GM11168 (cell line): ENCODE data around the gene TUBB2A.
"Not testable (repeated sequence)": the region's sequence is repeated elsewhere in the genome, so short reads cannot be mapped to it uniquely, and the experiment has no call there.

ENCODE experiments used
- in situ Hi-C: fragments of 300-500 bp; cut with MboI; formaldehyde crosslinking; loops from one replicate; pipeline ENCODE4 v1.12.0; 2022; ENCODE audit warnings: low sequenced_read_pairs; ENCODE audit not compliant: unreplicated experiment

The TUBB2A gene

GRCh38 chr6:3183066-3183465 is 25.7 kb upstream of the TUBB2A start:
- in situ Hi-C loops = no loop called here

DNA sequence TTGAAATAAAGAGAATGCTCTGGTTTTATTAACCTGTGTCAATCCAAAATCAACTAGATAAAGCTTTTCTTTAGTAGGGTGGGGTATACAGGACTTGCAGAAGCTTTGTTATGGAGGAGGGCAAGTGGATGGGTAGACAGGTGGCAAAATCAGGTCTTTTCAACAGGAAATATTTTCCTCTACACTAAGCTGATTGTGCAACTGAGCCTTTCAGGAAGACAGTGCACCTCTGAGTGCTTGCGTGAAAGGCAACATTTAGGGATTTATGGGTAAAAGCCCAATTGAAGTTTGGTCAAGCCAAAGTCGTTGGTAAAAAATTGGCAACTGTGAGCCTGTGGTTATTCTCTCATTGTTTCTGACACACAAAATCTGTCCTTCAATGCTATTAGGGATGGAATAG is 23.8 kb upstream of the TUBB2A start:
- in situ Hi-C loops = no loop called here

DNA sequence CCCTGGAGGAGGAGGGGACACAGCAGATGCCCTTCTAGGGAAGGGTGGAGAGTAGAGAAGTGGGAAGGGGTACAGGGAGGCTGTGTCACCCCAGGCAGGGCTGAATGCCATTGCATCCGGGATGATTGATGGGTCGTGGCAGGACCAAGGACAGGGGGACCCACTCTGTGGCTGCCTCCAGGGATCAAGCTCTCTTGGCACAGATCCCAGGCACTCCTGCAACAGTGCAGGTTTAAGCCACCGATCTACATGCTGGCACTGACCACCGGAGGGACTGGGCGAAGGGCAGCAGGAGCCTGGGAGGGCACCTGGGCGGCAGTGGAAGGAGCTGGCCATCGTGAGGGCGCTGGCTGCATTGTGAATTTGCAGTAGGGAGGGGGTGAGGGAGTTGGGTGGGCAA is 22.6 kb upstream of the TUBB2A start:
- in situ Hi-C loops = not testable (repeated sequence)

GRCh38 chr6:3178666-3179065 is 21.3 kb upstream of the TUBB2A start:
- in situ Hi-C loops = not testable (repeated sequence)

DNA sequence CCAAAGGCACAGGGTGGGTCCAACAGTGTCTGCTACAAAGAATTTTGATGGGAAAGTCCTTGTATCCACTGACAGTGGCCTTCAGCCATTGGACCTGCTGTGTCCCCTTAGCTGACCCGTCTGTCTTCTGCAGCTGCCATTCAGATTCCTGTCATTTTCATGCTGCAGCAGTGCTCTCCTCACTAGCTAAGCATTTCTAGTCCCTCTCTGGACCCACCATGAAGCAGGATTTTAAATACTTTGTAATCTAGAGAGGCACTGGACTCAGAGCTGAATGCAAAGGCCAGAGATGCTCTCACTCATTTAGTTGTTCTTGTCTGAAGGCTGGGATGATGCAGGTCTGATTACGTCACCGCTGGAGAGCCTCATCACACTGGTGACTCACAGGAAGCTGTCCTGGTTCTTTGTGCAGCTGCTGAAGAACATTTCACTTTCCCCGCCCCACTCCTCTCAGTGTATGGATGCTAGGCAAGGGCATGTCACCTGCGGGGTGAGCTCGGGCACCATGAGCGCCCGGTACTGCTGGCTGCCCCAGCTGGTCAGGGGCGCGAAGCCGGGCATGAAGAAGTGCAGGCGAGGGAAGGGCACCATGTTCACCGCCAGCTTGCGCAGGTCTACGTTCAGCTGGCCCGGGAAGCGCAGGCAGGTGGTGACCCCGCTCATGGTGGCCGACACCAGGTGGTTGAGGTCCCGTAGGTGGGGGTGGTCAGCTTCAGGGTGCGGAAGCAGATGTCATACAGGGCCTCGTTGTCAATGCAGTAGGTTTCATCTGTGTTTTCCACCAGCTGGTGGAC is 19.4 kb upstream of the TUBB2A start:
- in situ Hi-C loops = no loop called here

GRCh38 chr6:3175715-3176402 is 18.5 kb upstream of the TUBB2A start:
- in situ Hi-C loops = no loop called here

DNA sequence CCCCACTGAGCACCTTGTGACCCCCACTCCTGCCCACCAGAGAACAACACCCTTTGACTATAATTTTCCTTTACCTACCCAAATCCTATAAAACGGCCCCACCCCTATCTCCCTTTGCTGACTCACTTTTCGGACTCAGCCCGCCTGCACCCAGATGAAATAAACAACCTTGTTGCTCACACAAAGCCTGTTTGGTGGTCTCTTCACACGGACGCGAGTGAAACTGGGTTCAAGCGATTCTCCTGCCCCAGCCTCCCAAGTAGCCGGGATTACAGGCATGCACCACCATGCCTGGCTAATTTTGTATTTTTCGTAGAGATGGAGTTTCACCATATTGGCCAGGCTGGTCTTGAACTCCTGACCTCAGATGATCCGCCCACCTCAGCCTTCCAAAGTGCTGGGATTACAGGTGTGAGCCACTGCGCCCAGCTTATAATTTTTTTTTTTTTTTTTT is 16.3 kb upstream of the TUBB2A start:
- in situ Hi-C loops = not testable (repeated sequence)

- in situ Hi-C loops = not testable (repeated sequence)
These were observed 15.4 kb upstream of the TUBB2A start for GRCh38 chr6:3172789-3173188.

GRCh38 chr6:3171313-3172175 is 14.2 kb upstream of the TUBB2A start:
- in situ Hi-C loops = not testable (repeated sequence)

DNA sequence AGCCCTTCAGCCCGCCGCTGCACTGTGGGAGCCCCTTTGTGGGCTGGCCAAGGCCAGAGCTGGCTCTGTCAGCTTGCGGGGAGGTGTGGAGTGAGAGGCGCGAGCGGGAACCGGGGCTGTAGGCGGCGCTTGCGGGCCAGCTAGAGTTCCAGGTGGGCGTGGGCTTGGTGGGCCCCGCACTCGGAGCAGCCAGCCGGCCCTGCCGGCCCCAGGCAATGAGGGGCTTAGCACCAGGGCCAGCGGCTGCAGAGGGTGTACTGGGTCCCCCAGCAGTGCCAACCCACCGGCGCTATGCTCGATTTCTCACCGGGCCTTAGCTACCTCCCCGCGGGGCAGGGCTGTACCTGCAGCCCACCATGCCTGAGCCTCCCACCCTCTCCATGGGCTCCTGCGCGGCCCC is 13.3 kb upstream of the TUBB2A start:
- in situ Hi-C loops = not testable (repeated sequence)

DNA sequence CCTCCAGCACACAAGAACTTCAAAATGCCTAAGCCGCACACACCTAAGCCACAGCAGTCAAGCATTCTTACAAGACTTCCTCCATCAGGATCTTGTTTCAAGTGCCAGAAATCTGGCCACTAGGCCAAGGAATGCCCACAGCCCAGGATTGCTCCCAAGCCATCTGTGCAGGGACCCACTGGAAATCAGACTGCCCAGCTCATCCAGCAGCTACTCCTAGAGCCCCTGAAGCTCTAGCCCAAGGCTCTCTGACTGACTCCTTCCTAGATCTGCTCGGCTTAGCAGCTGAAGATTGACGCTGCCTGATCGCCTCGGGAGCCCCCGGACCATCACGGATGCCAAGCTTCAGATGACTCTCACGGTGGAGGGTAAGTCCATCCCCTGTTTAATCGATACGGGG is 10.7 kb upstream of the TUBB2A start:
- in situ Hi-C loops = not testable (repeated sequence)

- in situ Hi-C loops = not testable (repeated sequence)
These were observed 9.3 kb upstream of the TUBB2A start for GRCh38 chr6:3166535-3167225.

GRCh38 chr6:3165631-3166534 is 8.5 kb upstream of the TUBB2A start:
- in situ Hi-C loops = no loop called here

DNA sequence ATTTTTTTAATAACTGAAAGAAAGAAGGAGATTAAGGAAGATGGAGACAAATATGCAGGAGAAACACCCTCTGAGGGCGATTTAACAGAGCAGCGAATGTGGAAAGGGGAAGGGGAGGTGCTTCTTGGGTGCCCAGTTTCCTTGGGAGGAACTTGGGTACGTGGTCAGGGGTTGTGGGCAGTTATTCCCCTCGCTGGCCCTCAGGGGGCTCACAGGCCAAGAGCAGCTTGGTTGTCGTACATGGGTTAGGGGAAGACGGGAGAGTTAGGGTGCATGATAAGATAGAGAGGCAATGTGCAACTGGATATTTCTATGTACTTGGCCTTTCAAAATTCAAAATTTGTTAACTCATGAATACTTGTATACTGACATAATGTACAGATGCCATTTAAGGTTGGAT is 7.0 kb upstream of the TUBB2A start:
- in situ Hi-C loops = no loop called here

GRCh38 chr6:3163248-3163594 is 5.9 kb upstream of the TUBB2A start:
- in situ Hi-C loops = no loop called here

GRCh38 chr6:3162565-3163247 is 5.4 kb upstream of the TUBB2A start:
- in situ Hi-C loops = no loop called here

- in situ Hi-C loops = no loop called here
These were observed 4.7 kb upstream of the TUBB2A start for GRCh38 chr6:3162067-3162497.
